Parathyroid adenoma (tissue), 2 donors: ENCODE measurements around the gene MGAT5B.

Source experiments
- H2AFZ ChIP-seq: fragments of 300-600 bp; sonication (generic); one replicate; pipeline ENCODE4 v1.7.0; 2017; ENCODE audit warnings: antibody characterized with exemption, mild to moderate bottlenecking
- H3K27ac ChIP-seq: fragments of 300-600 bp; sonication (generic); one replicate; pipeline ENCODE4 v1.7.0; 2017
- H3K27me3 ChIP-seq: fragments of 300-600 bp; sonication (generic); one replicate; pipeline ENCODE4 v1.7.0; 2017; ENCODE audit warnings: low read length; ENCODE audit not compliant: control insufficient read depth, insufficient read depth
- H3K36me3 ChIP-seq: fragments of 300-600 bp; sonication (generic); one replicate; pipeline ENCODE4 v1.7.0; 2017; ENCODE audit warnings: low read length; ENCODE audit not compliant: control insufficient read depth, insufficient read depth
- H3K4me1 ChIP-seq: fragments of 300-600 bp; sonication (generic); one replicate; pipeline ENCODE4 v1.7.0; 2017; ENCODE audit warnings: control low read depth
- H3K4me2 ChIP-seq: fragments of 300-600 bp; sonication (generic); one replicate; pipeline ENCODE4 v1.7.0; 2017; ENCODE audit warnings: low read length
- H3K4me3 ChIP-seq: fragments of 300-600 bp; sonication (generic); one replicate; pipeline ENCODE4 v1.7.0; 2017; ENCODE audit warnings: low read depth, low read length
- H3K79me2 ChIP-seq: fragments of 300-600 bp; sonication (generic); one replicate; pipeline ENCODE4 v1.7.0; 2017; ENCODE audit warnings: control low read depth
- H3K9ac ChIP-seq: fragments of 300-600 bp; sonication (generic); one replicate; pipeline ENCODE4 v1.7.0; 2017; ENCODE audit warnings: mild to moderate bottlenecking
- H3K9me3 ChIP-seq: fragments of 300-600 bp; sonication (generic); one replicate; pipeline ENCODE4 v1.7.0; 2017; ENCODE audit warnings: low read length; ENCODE audit not compliant: control insufficient read depth
- TF ChIP-seq, protein P1 (sequence below): fragments of 300-600 bp; sonication (generic); IDR thresholded peaks from one replicate; pipeline ENCODE4 v1.7.0; 2017; ENCODE audit warnings: antibody characterized with exemption, mild to moderate bottlenecking
- donor health status: primary hyperparathyroidism.

MGAT5B gene

DNA sequence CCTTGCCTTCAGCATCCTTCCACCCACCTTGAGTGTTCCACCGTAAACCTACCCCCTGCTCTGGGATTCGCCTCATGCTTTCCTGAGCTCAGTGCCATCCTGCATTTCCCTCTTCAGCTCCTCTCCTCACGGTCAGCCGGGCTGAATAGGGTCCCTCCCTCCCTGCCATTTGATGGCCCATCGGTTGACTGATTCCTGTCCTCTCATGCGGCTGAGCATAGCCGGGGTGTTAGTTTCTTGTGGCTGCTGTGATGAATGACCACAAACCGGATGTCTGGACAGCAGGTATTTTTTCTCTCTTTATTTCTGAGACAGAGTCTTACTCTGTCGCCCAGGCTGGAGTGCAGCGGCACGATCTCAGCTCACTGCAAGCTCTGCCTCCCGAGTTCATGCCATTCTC, 44.1 kb upstream of the MGAT5B start:
- no peaks in the 10 kb centered on the region for H3K79me2 ChIP-seq

DNA sequence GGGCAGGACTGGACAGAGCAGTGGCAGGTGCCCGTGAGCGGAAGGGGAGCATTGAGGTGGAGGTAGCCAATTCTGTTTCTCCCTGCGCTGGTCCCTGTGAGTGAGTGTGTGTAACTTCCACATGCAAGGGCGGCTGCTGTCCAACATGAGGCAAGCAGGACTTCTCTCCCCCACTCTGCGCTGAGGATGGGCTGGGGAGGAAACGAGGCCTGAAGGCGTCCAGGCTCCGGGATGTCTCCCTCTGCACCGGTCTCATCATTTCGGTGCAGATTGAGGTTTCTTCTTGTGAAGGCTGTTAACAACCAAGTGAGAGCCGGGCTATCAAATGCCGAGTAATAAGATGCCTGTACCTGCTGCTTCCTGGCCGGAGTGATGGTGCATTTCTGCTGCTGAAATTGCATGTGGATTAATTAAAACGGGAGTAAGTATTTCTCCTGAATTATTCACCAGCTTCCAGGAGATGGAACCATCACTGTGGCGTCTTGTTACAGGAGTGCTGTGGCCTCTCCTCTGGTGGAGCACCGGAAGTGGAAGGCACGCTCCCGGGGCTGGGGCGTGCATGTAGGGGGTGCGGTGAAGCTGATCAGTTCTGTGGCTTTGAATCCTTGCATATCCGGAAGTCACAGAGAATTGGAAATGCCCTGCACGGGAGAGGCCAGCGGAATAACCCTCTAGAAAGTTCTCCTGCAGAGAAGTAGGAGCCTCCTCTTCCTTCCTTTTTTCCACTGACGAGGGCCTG, 41.7 kb upstream of the MGAT5B start:
- no peaks in the 10 kb centered on the region for H3K36me3 ChIP-seq
- no peaks in the 10 kb centered on the region for H3K4me1 ChIP-seq
- TF ChIP-seq, protein P1, sequence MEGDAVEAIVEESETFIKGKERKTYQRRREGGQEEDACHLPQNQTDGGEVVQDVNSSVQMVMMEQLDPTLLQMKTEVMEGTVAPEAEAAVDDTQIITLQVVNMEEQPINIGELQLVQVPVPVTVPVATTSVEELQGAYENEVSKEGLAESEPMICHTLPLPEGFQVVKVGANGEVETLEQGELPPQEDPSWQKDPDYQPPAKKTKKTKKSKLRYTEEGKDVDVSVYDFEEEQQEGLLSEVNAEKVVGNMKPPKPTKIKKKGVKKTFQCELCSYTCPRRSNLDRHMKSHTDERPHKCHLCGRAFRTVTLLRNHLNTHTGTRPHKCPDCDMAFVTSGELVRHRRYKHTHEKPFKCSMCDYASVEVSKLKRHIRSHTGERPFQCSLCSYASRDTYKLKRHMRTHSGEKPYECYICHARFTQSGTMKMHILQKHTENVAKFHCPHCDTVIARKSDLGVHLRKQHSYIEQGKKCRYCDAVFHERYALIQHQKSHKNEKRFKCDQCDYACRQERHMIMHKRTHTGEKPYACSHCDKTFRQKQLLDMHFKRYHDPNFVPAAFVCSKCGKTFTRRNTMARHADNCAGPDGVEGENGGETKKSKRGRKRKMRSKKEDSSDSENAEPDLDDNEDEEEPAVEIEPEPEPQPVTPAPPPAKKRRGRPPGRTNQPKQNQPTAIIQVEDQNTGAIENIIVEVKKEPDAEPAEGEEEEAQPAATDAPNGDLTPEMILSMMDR: no peak
- no peaks in the 10 kb centered on the region for H3K79me2 ChIP-seq
- H3K27ac ChIP-seq: no peak overlapping the region
- no peak overlapping the region for H3K4me3 ChIP-seq
- H3K27me3 ChIP-seq: no peaks in the 10 kb centered on the region
- no peak overlapping the region for H2AFZ ChIP-seq
- no peaks in the 10 kb centered on the region for H3K9me3 ChIP-seq
- H3K4me2 ChIP-seq: no peak overlapping the region
- H3K9ac ChIP-seq: no peak overlapping the region

More for the DNA sequence above, 44.1 kb upstream of the MGAT5B start:
- no peak overlapping the region for H2AFZ ChIP-seq
- H3K36me3 ChIP-seq: no peaks in the 10 kb centered on the region
- H3K4me2 ChIP-seq: no peak overlapping the region
- H3K9ac ChIP-seq: no peak overlapping the region
- H3K27ac ChIP-seq: no peak overlapping the region
- no peaks in the 10 kb centered on the region for H3K27me3 ChIP-seq
- TF ChIP-seq, protein P1: no peak
- no peaks in the 10 kb centered on the region for H3K4me1 ChIP-seq
- H3K4me3 ChIP-seq: no peak overlapping the region
- no peaks in the 10 kb centered on the region for H3K9me3 ChIP-seq

DNA sequence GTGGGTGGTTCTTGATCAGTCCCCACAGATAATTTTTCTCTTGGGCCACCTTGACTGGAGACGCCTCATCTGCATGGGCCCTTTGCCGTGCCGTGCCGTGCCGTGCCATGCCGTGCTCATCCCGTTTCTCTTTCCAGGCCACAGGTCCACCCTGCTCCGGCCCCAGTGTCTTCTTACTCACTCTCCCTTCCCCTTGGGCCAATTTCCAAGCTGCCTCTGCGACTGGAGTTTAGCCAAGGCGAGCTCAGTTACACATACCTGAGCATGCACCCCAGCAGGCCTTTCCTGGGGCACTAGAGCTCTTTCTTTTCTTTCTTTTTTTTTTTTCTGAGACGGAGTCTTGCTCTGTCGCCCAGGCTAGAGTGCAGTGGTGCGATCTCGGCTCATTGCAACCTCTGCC, 40.5 kb upstream of the MGAT5B start:
- H3K27ac ChIP-seq: no peak overlapping the region
- no peaks in the 10 kb centered on the region for H3K9me3 ChIP-seq
- H3K4me2 ChIP-seq: no peak overlapping the region
- H3K79me2 ChIP-seq: no peaks in the 10 kb centered on the region
- H3K4me1 ChIP-seq: no peaks in the 10 kb centered on the region
- no peak overlapping the region for H3K4me3 ChIP-seq
- TF ChIP-seq, protein P1: no peak
- H3K27me3 ChIP-seq: no peaks in the 10 kb centered on the region
- no peak overlapping the region for H2AFZ ChIP-seq
- no peaks in the 10 kb centered on the region for H3K36me3 ChIP-seq
- H3K9ac ChIP-seq: no peak overlapping the region

DNA sequence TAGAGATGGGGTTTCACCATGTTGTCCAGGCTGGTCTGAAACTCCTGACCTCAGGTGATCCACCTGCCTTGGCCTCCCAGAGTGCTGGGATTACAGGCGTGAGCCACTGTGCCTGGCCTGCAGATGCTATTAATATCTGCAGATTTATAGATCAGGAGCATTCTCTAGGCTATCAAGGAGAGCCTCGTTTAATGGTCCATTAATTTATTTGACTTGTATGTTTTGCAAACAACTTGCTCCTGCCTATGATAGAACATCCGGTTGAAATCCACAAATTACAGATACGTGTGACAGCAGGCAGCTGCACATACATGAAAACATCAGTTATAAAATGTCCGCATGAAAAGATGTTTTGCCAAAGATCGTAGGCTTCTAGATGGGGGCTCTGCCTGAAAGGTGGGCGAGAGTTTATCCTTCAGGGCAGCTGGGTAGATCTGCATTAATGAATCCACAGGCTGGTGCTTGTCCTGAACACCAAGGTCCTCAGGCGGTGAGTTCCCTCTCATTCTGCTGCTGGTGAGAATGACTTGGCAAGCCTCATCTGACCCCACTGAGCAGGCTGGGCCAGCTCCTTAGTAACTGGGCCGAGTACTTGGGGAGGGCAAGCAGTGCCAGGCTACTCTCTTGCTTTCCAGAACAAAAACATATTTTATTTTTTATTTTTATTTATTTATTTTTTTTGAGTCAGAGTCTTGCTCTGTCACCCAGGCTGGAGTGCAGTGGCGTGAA, 37.1 kb upstream of the MGAT5B start:
- Histone ChIP-seq H3K27me3 (no peaks in the 10 kb centered on the region), H3K4me3 (no peak overlapping the region), H3K4me1 (no peaks in the 10 kb centered on the region), H3K36me3 (no peaks in the 10 kb centered on the region), H3K4me2 (no peak overlapping the region), H2AFZ (no peak overlapping the region), H3K27ac (no peak overlapping the region), H3K79me2 (no peaks in the 10 kb centered on the region), H3K9ac (no peak overlapping the region), H3K9me3 (no peaks in the 10 kb centered on the region)
- TF ChIP-seq, protein P1: no peak
